B cell (primary cell): ENCODE measurements around the gene APPBP2. TPM values are rescaled to one million over a fixed set of nuclear protein-coding genes. Genes with fewer than 3 reads are reported as not detected.

Experiments used
- ATAC-seq: fragments of 200-7000 bp; cut with Tn5 transposase; one replicate; pipeline ENCODE4 v1.10.0; 2021; ENCODE audit warnings: low read depth, mild to moderate bottlenecking, moderate number of reproducible peaks, moderate library complexity
- CTCF ChIA-PET: fragments of 350-600 bp; sonication (Branson Sonifier 250); formaldehyde crosslinking; loops from one replicate; lab custom pipeline; 2021; ENCODE audit warnings: antibody characterized with exemption, inconsistent platforms; lab: Charles Lee
- POLR2A ChIA-PET: fragments of 350-600 bp; sonication (Branson Sonifier 250); formaldehyde crosslinking; loops from one replicate; lab custom pipeline; 2021; ENCODE audit warnings: antibody characterized with exemption; lab: Charles Lee
- DNase-seq: peaks from one replicate; pipeline ENCODE4 v3.0.0; 2013
- H2AFZ ChIP-seq: 2 replicates; pipeline ENCODE4 v1.6.1; 2012; ENCODE audit warnings: mild to moderate bottlenecking, low read depth, low read length; ENCODE audit not compliant: insufficient read depth, poor library complexity, severe bottlenecking
- H3K27ac ChIP-seq, 2 donors: 1 replicate in 1 of 2; 2 replicates in 1 of 2; pipeline ENCODE4 v1.5.1; 2012 to 2013; ENCODE audit warnings: low read length in 2 of 2, mild to moderate bottlenecking in 2 of 2, moderate library complexity in 1 of 2
- H3K27me3 ChIP-seq, 4 experiments: fragments of 200-600 bp in 1 of 4; sonication (generic) in 1 of 4; replicated peaks in 1 of 4; 1 replicate in 2 of 4; 2 replicates in 2 of 4; pipeline versions ENCODE4 v1.6.1 to v1.7.0; 2013 to 2016; ENCODE audit warnings: low read length in 3 of 4, mild to moderate bottlenecking in 2 of 4, mixed read lengths in 1 of 4, moderate library complexity in 1 of 4; ENCODE audit not compliant: insufficient read depth in 4 of 4, control insufficient read depth in 3 of 4; ENCODE audit errors: control extremely low read depth in 1 of 4
- H3K36me3 ChIP-seq, 2 experiments: replicated peaks in 1 of 2; 1 replicate in 1 of 2; 2 replicates in 1 of 2; pipeline versions ENCODE4 v1.6.1 to v1.7.1; 2013; ENCODE audit warnings: low read length in 1 of 2; ENCODE audit not compliant: insufficient read depth in 2 of 2, control insufficient read depth in 1 of 2; ENCODE audit errors: control extremely low read depth in 1 of 2, extremely low read depth in 1 of 2
- H3K4me1 ChIP-seq, 2 donors: fragments of 200-600 bp in 1 of 2; sonication (generic) in 1 of 2; 1 replicate in 1 of 2; 2 replicates in 1 of 2; pipeline versions ENCODE4 v1.5.1 to v1.6.1; 2013 to 2017; ENCODE audit warnings: low read length in 2 of 2; ENCODE audit not compliant: control insufficient read depth in 2 of 2, insufficient read depth in 2 of 2
- H3K4me2 ChIP-seq: replicated peaks from 2 replicates; pipeline ENCODE3; 2012; ENCODE audit warnings: mild to moderate bottlenecking, low read depth, low read length; ENCODE audit not compliant: poor library complexity, severe bottlenecking
- H3K4me3 ChIP-seq, 5 experiments: fragments of 200-600 bp in 1 of 5; sonication (generic) in 1 of 5; 1 replicate in 3 of 5; 2 replicates in 2 of 5; pipeline versions ENCODE4 v1.5.1 to v1.7.0; 2011 to 2016; ENCODE audit warnings: low read length in 4 of 5, mild to moderate bottlenecking in 4 of 5, low read depth in 2 of 5, control low read depth in 1 of 5, moderate library complexity in 1 of 5; ENCODE audit not compliant: insufficient read depth in 1 of 5; ENCODE audit errors: control extremely low read depth in 1 of 5, extremely low read depth in 1 of 5
- H3K79me2 ChIP-seq: fragments of 200-600 bp; sonication (generic); one replicate; pipeline ENCODE4 v1.6.0; 2016; ENCODE audit warnings: low read length; ENCODE audit not compliant: control insufficient read depth, insufficient read depth
- H3K9ac ChIP-seq: fragments of 200-600 bp; sonication (generic); 2 replicates; pipeline ENCODE4 v1.6.1; 2017; ENCODE audit warnings: mild to moderate bottlenecking, low read length, moderate library complexity
- H3K9me3 ChIP-seq, 3 donors: one replicate each; pipeline versions ENCODE4 v1.6.1 to v1.7.1; 2013; ENCODE audit warnings: low read length in 2 of 3; ENCODE audit not compliant: control insufficient read depth in 2 of 3, insufficient read depth in 1 of 3; ENCODE audit errors: control extremely low read depth in 1 of 3
- H4K20me1 ChIP-seq: 2 replicates; pipeline ENCODE4 v1.6.0; 2012; ENCODE audit warnings: mild to moderate bottlenecking, low read length; ENCODE audit not compliant: insufficient read depth, control insufficient read depth, poor library complexity, severe bottlenecking
- H3K27ac Mint-ChIP-seq: one replicate; pipeline ENCODE4 v1.8.0; 2021; ENCODE audit warnings: mixed read lengths
- H3K27me3 Mint-ChIP-seq: one replicate; pipeline ENCODE4 v1.8.0; 2021; ENCODE audit warnings: mixed read lengths
- H3K4me1 Mint-ChIP-seq: one replicate; pipeline ENCODE4 v1.8.0; 2021; ENCODE audit warnings: mixed read lengths
- H3K4me3 Mint-ChIP-seq: one replicate; pipeline ENCODE4 v1.8.0; 2021; ENCODE audit warnings: mixed read lengths
- H3K9me3 Mint-ChIP-seq: one replicate; pipeline ENCODE4 v1.8.0; 2022; ENCODE audit warnings: mixed read lengths; ENCODE audit not compliant: insufficient read depth
- CTCF ChIP-seq: fragments of 200-600 bp; IDR thresholded peaks from one replicate; pipeline ENCODE4 v1.8.0; 2022; ENCODE audit warnings: antibody characterized with exemption, mild to moderate bottlenecking
- EZH2 ChIP-seq: IDR thresholded peaks from 2 replicates; pipeline ENCODE4 v1.6.1; 2012; ENCODE audit warnings: borderline replicate concordance, low read depth, mild to moderate bottlenecking, moderate library complexity, low read length; ENCODE audit not compliant: insufficient read depth, poor library complexity, severe bottlenecking
- WGBS: methylation state at CpG from one replicate; pipeline ENCODE4 v1.1.5; 2013; ENCODE audit warnings: missing lambda C conversion rate; ENCODE audit not compliant: insufficient coverage; 5-methylcytosine and 5-hydroxymethylcytosine counted together
- intact Hi-C: fragments of 100-400 bp; cut with micrococcal nuclease; formaldehyde crosslinking; loops from one replicate; pipeline ENCODE4 v1.10.0; 2022
- polyA plus RNA-seq: library from polyadenylated mRNA; depleted of rRNA; stranded (reverse); fragments of >200 nt; gene quantifications from 2 replicates; pipeline ENCODE4 v1.2.3, GENCODE V29; 2012
- total RNA-seq, 2 donors: library from RNA; stranded (reverse); fragments of 120-200 nt in 1 of 2; gene quantifications; 1 replicate in 1 of 2; 2 replicates in 1 of 2; pipeline versions ENCODE4 v1.2.3 to v1.2.4, GENCODE V29; 2013 to 2022

Gene APPBP2
- total and polyA plus RNA-seq, 2 donors (not counting 1 experiment from before 2014, with no cell fraction given): 6.3 to 38.8 TPM

GRCh38 chr17:60396412-60396811 is 129.6 kb downstream of the APPBP2 start:
- ChIA-PET POLR2A (interaction anchor here (0.6 to 1.1 kb wide), 2 partner anchors 165 to 305 kb away, joined by 3 to 6 read pairs; no protein-coding TSS in a partner anchor), CTCF (interaction anchor here (0.5 kb wide), 1 partner anchor 475 kb away, joined by 3 read pairs; no protein-coding TSS in a partner anchor)
- Histone ChIP-seq H3K79me2 (peaks cover 4% of the 10 kb centered on the region), H4K20me1 (no peaks in the 10 kb centered on the region), H3K27me3 (no peaks in the 10 kb centered on the region), H3K27ac (peak overlapping the region; percentile 80 to 85), H3K4me1 (peaks cover 47 to 58% of the 10 kb centered on the region in 2 donors), H3K4me3 (no peak overlapping the region), H2AFZ (no peak overlapping the region), H3K9ac (no peak overlapping the region), H3K36me3 (no peaks in the 10 kb centered on the region), H3K9me3 (no peaks in the 10 kb centered on the region), H3K4me2 (no peak overlapping the region)
- no CpG with 5 or more reads among the region's 3 CpGs for WGBS
- no peak for ATAC-seq
- H3K27me3 Mint-ChIP-seq: no peaks in the 10 kb centered on the region
- TF ChIP-seq EZH2: no peak
- TF ChIP-seq CTCF: no peak
- intact Hi-C loops: no loop called here
- H3K4me1 Mint-ChIP-seq: peaks cover 71% of the 10 kb centered on the region
- peak overlapping the region; percentile 33 for H3K27ac Mint-ChIP-seq
- DNase-seq: no peak
- no peaks in the 10 kb centered on the region for H3K9me3 Mint-ChIP-seq
- H3K4me3 Mint-ChIP-seq: no peak overlapping the region

- H3K4me1 ChIP-seq: peaks cover 53 to 66% of the 10 kb centered on the region in 2 donors
- no peak overlapping the region for H3K4me3 ChIP-seq
- Mint-ChIP-seq H3K4me3 (no peak overlapping the region), H3K9me3 (no peaks in the 10 kb centered on the region), H3K27ac (peak overlapping the region; percentile 59), H3K27me3 (no peaks in the 10 kb centered on the region), H3K4me1 (peaks cover 75% of the 10 kb centered on the region)
- H4K20me1 ChIP-seq: no peaks in the 10 kb centered on the region
- POLR2A ChIA-PET: interaction anchor here (0.6 kb wide), 2 partner anchors 304 to 1807 kb away, joined by 3 to 4 read pairs; no protein-coding TSS in a partner anchor
- H3K27ac ChIP-seq: peak overlapping the region in 1 of 2 donors; percentile 29
- H3K9ac ChIP-seq: no peak overlapping the region
- DNase-seq: no peak
- H3K36me3 ChIP-seq: no peaks in the 10 kb centered on the region
- H3K79me2 ChIP-seq: peaks cover 12% of the 10 kb centered on the region
- no CpG with 5 or more reads among the region's 4 CpGs for WGBS
- intact Hi-C loops: no loop called here
- no peaks in the 10 kb centered on the region for H3K27me3 ChIP-seq
- H3K9me3 ChIP-seq: no peaks in the 10 kb centered on the region
- no peak for TF ChIP-seq EZH2
- TF ChIP-seq CTCF: no peak
- no peak overlapping the region for H2AFZ ChIP-seq
- CTCF ChIA-PET: interaction anchor here (0.5 kb wide), 1 partner anchor 476 kb away, joined by 3 read pairs; no protein-coding TSS in a partner anchor
- H3K4me2 ChIP-seq: no peak overlapping the region
- no peak for ATAC-seq
Measured at GRCh38 chr17:60395508-60396065, 130.5 kb downstream of the APPBP2 start.
